Astrocyte of the spinal cord (primary cell): ENCODE measurements around the gene MYRIP.

Experiments used
- DNase-seq: peaks from one replicate; pipeline ENCODE4 v3.0.0; 2011; ENCODE audit warnings: low read depth, low spot score
- H3K4me3 ChIP-seq: 2 replicates; pipeline ENCODE4 v1.5.1; 2011; ENCODE audit warnings: low read depth, mild to moderate bottlenecking, low read length, moderate library complexity
- CTCF ChIP-seq: IDR thresholded peaks from 2 replicates; pipeline ENCODE4 v1.5.1; 2012; ENCODE audit warnings: low read depth, mild to moderate bottlenecking, low read length, inconsistent platforms
- in situ Hi-C: cut with HindIII; loops from 2 replicates; pipeline ENCODE4 v1.10.0; 2017; ENCODE audit warnings: low sequenced_read_pairs

MYRIP gene

GRCh38 chr3:40190056-40190455 lies 380.6 kb downstream of the MYRIP start:
- H3K4me3 ChIP-seq: no peak overlapping the region
- in situ Hi-C loops: no loop called here
- no peak for TF ChIP-seq CTCF
- no peak for DNase-seq

- H3K4me3 ChIP-seq: no peak overlapping the region
- DNase-seq: no peak
- TF ChIP-seq CTCF: no peak
- in situ Hi-C loops: no loop called here
Measured at GRCh38 chr3:40191251-40191650, 381.8 kb downstream of the MYRIP start.

GRCh38 chr3:40191850-40192448 lies 382.5 kb downstream of the MYRIP start:
- in situ Hi-C loops: no loop called here
- H3K4me3 ChIP-seq: no peak overlapping the region
- DNase-seq: peak; percentile 50
- peak; percentile 97 for TF ChIP-seq CTCF

GRCh38 chr3:40192628-40193027 lies 383.2 kb downstream of the MYRIP start:
- no peak for TF ChIP-seq CTCF
- no peak overlapping the region for H3K4me3 ChIP-seq
- in situ Hi-C loops: no loop called here
- DNase-seq: no peak

GRCh38 chr3:40196966-40197365 lies 387.6 kb downstream of the MYRIP start:
- no peak for TF ChIP-seq CTCF
- H3K4me3 ChIP-seq: no peak overlapping the region
- in situ Hi-C loops: no loop called here
- no peak for DNase-seq

- no peak for DNase-seq
- in situ Hi-C loops: no loop called here
- no peak for TF ChIP-seq CTCF
- H3K4me3 ChIP-seq: no peak overlapping the region
Measured at GRCh38 chr3:40200692-40201316, 391.4 kb downstream of the MYRIP start.

- H3K4me3 ChIP-seq: no peak overlapping the region
- no peak for TF ChIP-seq CTCF
- in situ Hi-C loops: no loop called here
- no peak for DNase-seq
Measured at GRCh38 chr3:40201770-40202169, 392.4 kb downstream of the MYRIP start.
